SU-DHL-6 (cell line): ENCODE measurements around the gene EDIL3.

Experiments
- EZH2phosphoT487 ChIP-seq: fragments of 200-600 bp; sonication (generic), shearing (Covaris generic); conservative IDR thresholded peaks from 2 replicates; pipeline ENCODE4 v1.6.1; 2018; ENCODE audit warnings: mild to moderate bottlenecking, antibody characterized with exemption, low read length, moderate library complexity, mixed read lengths
- TF ChIP-seq, protein P1 (sequence below): fragments of 200-600 bp; sonication (generic); IDR thresholded peaks from one replicate; pipeline ENCODE4 v1.5.1; 2017; ENCODE audit warnings: antibody characterized with exemption, mild to moderate bottlenecking, low read length, moderate library complexity; ENCODE audit not compliant: insufficient read depth, poor library complexity, severe bottlenecking

DNA sequence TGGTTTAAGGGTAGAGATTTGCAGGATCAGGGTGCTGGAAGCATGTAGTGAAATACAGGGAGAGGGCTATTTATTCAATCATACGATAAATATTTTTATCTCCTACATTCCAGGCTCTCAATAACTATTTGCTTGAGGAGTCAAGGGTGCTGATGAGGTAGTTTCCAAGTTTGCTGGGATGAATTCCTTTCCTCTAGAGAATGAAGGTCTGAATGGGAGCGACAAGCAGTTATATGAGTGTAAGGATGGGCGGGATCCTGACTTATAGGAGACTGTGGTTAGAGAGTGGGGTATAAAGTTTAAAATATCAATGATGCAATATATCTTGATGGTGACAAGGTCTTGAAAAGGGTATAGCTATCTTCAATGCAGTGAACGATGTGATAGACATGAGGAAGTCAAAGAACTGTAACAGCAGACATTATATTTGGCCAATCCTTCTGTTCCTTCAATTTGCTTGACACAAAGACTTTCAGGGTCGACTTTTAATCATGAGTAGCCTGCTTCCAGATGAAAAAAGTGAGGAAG lies 462.9 kb downstream of the EDIL3 start:
- TF ChIP-seq, protein P1, sequence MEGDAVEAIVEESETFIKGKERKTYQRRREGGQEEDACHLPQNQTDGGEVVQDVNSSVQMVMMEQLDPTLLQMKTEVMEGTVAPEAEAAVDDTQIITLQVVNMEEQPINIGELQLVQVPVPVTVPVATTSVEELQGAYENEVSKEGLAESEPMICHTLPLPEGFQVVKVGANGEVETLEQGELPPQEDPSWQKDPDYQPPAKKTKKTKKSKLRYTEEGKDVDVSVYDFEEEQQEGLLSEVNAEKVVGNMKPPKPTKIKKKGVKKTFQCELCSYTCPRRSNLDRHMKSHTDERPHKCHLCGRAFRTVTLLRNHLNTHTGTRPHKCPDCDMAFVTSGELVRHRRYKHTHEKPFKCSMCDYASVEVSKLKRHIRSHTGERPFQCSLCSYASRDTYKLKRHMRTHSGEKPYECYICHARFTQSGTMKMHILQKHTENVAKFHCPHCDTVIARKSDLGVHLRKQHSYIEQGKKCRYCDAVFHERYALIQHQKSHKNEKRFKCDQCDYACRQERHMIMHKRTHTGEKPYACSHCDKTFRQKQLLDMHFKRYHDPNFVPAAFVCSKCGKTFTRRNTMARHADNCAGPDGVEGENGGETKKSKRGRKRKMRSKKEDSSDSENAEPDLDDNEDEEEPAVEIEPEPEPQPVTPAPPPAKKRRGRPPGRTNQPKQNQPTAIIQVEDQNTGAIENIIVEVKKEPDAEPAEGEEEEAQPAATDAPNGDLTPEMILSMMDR, result no peak
- TF ChIP-seq EZH2phosphoT487, result no peak
